H1 (cell line): ENCODE measurements around the gene KATNA1. TPM values are rescaled to one million over a fixed set of nuclear protein-coding genes. Genes with fewer than 3 reads are reported as not detected.

Source experiments
- SIN3A ChIP-seq, 2 experiments: IDR thresholded peaks in 1 of 2; conservative IDR thresholded peaks in 1 of 2; 2 replicates each; pipeline ENCODE4 v1.6.1; 2011 to 2012; ENCODE audit warnings: low read length in 2 of 2, improper control_type of control experiment in 1 of 2, low read depth in 1 of 2, mild to moderate bottlenecking in 1 of 2
- polyA plus RNA-seq, 7 experiments: library from polyadenylated mRNA; depleted of rRNA in 3 of 7; stranded (reverse) in 5 of 7; unstranded in 2 of 7; fragments of >200 nt in 5 of 7; fragments of 200-250 nt in 2 of 7; gene quantifications; 1 replicate in 5 of 7; 2 replicates in 1 of 7; 4 replicates in 1 of 7; pipeline versions ENCODE4 v1.2.1 to v1.2.3, GENCODE V29; 2011 to 2013; ENCODE audit warnings: missing spikeins in 2 of 7, mixed read lengths in 2 of 7
- total RNA-seq: library from RNA; stranded (reverse); fragmentation: NEBNext Ultra II Directional; extraction: Animal tissue kit (Norgen Biotek cat#: 25700); gene quantifications from 2 replicates; pipeline ENCODE4 v1.2.1, GENCODE V29; 2021

Gene KATNA1
- total and polyA plus RNA-seq, 2 of the 8 experiments (the other 6 are each of a cell fraction or from before 2014, with no cell fraction given): 7.6 to 20.3 TPM

- TF ChIP-seq SIN3A (conservative IDR thresholded peaks at IDR 0.05 in 1 of 2, IDR thresholded peaks at IDR 0.05 in 1 of 2; ENCODE audit: low read depth in 1 of 2, low read length in 2 of 2): no peak
These were observed 19.5 kb downstream of the KATNA1 start (continued) for GRCh38 chr6:149628875-149629510.
